Inferior parietal cortex (tissue), 1 donor: Measurements from ENCODE around the gene ADAMTS17.
"Not testable (repeated sequence)": the region's sequence is repeated elsewhere in the genome, so short reads cannot be mapped to it uniquely, and the experiment has no call there.

Experiments
- DNase-seq: peaks from one replicate; pipeline ENCODE4 v3.0.0-alpha.2; 2016; ENCODE audit errors: extremely low spot score

ADAMTS17 gene

DNA sequence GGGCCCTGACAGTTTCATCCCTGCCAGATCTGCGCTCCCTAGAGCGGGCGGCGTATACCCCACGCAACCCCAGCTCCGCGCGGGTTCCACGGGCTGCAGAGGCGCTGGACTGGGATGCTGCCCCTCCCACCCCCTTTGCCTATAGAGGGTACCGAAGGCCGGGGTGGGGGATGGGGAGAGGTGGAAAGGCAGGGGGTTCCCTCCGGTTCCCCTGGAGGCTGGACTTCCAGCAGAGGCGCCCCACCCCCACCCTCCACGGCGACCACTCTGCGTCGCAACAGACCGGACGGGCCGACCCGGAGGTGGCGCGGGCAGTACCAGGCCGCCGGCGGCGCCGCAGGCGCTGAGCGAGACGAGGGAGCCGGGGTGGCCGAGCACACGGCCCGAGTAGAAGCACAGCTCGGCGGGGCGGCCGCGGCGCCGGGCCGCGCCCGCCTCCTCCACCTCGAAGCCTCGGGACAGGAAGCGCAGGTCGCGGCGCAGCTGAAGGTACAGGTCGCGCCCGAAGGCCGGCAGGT, 995 bp downstream of the ADAMTS17 start:
- DNase-seq, result no peak

- no peak for DNase-seq
These were observed 1.8 kb downstream of the ADAMTS17 start for GRCh38 chr15:100339999-100340398.

DNA sequence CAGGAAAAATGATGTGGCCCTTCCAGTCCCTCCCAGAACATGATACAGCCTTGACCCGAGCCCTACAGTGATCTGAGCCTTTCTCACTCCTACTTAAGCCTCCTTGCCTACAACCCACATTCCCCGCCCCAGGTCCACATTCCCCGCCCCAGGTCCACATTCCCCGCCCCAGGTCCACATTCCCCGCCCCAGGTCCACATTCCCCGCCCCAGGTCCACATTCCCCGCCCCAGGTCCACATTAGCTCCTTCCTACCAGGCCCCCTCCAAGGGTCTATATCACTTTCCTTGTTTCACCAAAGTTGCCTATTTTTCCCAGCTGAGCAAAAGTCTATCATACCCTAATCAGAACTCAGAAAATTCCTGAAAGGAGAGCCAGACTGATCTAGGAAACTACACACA, 2.3 kb downstream of the ADAMTS17 start:
- not testable (repeated sequence) for DNase-seq

- peak; percentile 80 for DNase-seq
These were observed 2.8 kb downstream of the ADAMTS17 start for GRCh38 chr15:100338971-100339444.

DNA sequence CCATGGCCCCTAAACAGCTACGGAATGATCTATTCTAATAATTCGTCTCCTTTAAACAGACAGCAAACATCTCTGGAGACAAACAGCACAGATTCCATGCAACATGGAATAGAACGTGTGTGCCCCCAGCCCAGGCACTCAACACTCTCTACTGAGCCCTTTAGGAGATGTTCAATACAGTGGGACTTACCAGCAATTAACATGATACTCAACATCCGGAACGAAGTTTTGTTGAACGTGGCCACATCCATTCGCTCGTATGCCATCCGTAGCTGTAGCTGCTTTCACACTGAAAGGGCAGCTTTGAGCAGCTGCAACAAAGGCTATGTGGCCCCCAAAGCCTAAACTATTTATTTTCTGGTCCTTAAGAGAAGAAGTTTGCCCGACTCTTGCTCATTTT, 3.5 kb downstream of the ADAMTS17 start:
- no peak for DNase-seq

GRCh38 chr15:100337096-100338044, 4.4 kb downstream of the ADAMTS17 start:
- no peak for DNase-seq

DNA sequence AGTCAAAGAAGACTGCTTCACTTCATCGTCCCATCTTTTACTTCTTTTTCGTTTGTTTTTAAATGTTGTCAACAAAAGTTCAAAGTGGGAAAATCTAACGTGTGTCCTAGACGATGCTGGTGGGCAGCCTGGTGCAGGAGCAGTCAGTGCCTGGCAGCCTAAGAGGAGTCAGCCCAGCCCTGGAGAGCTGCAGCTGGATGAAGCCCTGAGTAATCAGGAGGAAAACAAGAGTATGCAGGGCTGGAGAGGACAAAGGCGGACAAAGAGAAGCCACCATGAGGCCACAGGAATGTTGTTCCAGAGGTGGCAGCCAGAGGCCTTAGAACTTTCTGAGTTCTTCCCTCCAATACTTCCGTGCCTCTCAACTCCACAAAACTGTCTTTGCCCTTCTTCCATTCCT, 5.7 kb downstream of the ADAMTS17 start:
- no peak for DNase-seq

- DNase-seq, result no peak
These were observed 6.3 kb downstream of the ADAMTS17 start for GRCh38 chr15:100335335-100335999.

- DNase-seq, result no peak
These were observed 6.9 kb downstream of the ADAMTS17 start for GRCh38 chr15:100334905-100335304.

GRCh38 chr15:100334456-100334855, 7.3 kb downstream of the ADAMTS17 start:
- no peak for DNase-seq

DNA sequence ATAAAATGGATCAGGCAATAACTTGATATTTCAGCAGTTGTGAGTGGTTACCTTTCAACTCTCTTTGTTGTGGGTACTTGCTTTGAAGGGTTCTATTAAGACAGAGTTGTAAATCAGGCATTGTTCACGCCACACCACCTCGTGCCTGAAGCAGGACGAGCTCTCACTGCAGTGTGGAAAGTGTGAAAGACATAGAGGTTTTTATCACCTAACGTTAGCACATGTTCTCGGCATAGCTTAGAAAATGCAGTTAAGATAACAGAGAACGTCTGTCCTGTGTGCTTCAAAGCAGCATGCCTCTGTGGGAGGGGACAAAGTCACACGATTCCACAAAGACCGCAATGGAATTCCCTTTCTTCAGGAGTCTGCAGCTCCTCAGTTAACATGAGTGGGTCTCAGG, 7.8 kb downstream of the ADAMTS17 start:
- no peak for DNase-seq

DNA sequence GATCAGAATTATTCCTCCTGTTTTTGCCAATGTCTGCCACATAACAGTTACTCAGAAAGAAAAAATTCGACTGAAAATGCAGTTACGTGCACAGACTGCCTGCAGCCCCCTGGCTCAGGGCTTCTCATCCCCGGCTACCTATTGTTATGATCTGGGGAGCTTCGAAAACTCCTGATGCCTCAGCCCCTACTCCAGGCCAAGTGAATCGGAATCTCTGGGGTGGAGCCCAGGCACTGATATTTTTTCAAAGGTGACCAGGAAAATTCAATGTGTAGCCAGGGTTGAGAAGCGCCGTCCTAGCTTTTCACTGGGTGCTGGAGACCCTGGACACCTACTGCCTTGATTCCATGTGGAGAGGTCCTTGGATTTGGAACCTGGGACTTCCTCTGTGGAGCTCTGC, 8.5 kb downstream of the ADAMTS17 start:
- no peak for DNase-seq

- DNase-seq, result no peak
These were observed 9.1 kb downstream of the ADAMTS17 start for GRCh38 chr15:100332721-100333120.

DNA sequence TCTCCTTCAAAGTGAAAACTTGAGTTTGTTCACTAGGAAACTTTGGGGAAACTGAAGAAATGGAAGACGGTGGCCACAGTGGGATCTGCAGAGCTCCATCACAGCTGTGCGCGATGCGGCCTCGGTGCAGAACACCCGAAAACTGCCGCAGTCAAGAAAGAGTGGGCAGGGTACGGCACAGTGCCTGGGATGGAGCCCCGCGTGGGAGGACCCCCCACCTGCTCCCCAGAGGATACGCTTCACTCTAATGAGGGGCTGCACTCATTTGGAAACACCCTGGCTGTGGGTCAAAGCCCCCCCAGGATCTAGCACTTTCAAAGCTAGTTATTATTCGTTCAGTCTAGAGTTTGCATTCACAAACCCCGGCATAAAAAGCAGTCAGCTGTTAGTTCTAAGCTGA, 9.5 kb downstream of the ADAMTS17 start:
- DNase-seq, result no peak

GRCh38 chr15:100330629-100331215, 11.1 kb downstream of the ADAMTS17 start:
- no peak for DNase-seq

DNA sequence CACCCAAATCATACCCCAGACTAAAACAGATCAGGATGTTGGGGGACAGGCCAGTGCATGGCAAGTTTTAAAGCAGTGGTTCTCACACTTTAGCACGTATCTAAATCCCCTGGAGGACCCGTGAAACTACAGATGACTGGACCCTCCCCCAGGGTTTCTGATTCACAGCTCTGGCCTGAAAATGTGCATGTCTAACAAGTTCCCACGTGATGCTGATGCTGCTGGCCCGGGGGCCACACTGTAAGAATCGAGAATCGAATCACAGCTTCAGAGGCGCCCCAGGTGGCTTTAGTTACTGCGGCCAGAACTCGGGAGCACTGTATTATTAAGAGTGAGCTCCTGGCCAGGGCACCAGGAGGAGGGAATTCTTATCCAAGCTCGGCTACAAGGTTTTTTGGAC, 11.6 kb downstream of the ADAMTS17 start:
- no peak for DNase-seq

GRCh38 chr15:100328796-100329195, 13.0 kb downstream of the ADAMTS17 start:
- DNase-seq, result no peak

- DNase-seq, result no peak
These were observed 22.9 kb downstream of the ADAMTS17 start for GRCh38 chr15:100318880-100319279.

GRCh38 chr15:100314809-100315400, 26.9 kb downstream of the ADAMTS17 start:
- no peak for DNase-seq

GRCh38 chr15:100311833-100312476, 29.8 kb downstream of the ADAMTS17 start:
- DNase-seq, result no peak

DNA sequence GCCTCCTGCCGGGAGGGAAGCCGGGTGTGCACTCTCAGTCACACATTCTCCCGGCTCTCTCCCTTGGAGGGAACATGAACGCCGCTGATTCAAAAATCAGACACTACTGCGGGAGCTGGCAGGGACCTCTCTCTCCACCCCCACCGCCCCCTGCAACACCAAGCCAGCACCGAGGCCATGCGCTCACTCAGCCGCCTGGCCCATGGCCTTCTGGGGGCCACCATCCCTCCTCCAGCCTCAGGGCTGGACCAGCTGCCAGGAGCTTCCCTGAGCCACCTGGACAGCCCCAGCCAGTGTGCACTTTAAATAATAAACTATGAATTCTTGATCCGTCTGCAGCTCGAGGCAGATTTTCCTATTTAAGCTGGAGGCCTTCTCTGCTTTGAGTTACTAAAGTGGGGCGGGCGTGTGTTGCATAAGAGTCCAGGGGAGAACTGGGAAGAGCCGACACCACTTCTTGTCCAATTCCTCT, 30.6 kb downstream of the ADAMTS17 start:
- no peak for DNase-seq
